ENCODE results near the gene CAB39L. TPM values are rescaled to one million over a fixed set of nuclear protein-coding genes. Genes with fewer than 3 reads are reported as not detected.

The CAB39L gene
- total RNA-seq, 1 donor, result 19.9 TPM

GRCh38 chr13:49399801-49400472, 43.9 kb downstream of the CAB39L start:
- DNase-seq (ENCODE audit: low read depth), result no peak
- no peak overlapping the region for H3K4me3 ChIP-seq (ENCODE audit: low read depth, low read length)
- no peak for TF ChIP-seq CTCF (IDR thresholded peaks at IDR 0.05; ENCODE audit: insufficient read depth, low read length)

- no peak for DNase-seq (ENCODE audit: low read depth)
- no peak overlapping the region for H3K4me3 ChIP-seq (ENCODE audit: low read depth, low read length)
- TF ChIP-seq CTCF (IDR thresholded peaks at IDR 0.05; ENCODE audit: insufficient read depth, low read length), result no peak
Measured at GRCh38 chr13:49395878-49396380, 47.9 kb downstream of the CAB39L start.

DNA sequence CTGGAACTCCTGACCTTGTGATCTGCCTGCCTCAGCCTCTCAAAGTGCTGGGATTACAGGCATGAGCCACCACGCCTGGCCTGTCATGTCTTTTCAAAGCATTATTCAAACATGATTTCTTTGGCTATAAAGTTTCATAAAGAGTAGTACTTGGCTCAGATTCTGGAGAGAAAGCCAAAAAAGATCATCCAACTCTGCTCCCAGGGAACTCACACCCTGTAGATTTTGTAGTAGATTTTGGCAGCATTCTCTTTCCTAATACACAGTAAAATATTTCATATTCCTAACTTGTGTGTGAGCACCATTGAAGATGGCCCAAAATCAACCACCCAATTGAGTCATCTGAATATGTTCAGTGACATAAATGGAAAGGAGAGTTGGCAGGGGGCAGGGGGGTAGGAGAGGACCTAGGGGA, 48.4 kb downstream of the CAB39L start:
- TF ChIP-seq CTCF (IDR thresholded peaks at IDR 0.05; ENCODE audit: insufficient read depth, low read length), result no peak
- peak; percentile 88 for DNase-seq (ENCODE audit: low read depth)
- no peak overlapping the region for H3K4me3 ChIP-seq (ENCODE audit: low read depth, low read length)

DNA sequence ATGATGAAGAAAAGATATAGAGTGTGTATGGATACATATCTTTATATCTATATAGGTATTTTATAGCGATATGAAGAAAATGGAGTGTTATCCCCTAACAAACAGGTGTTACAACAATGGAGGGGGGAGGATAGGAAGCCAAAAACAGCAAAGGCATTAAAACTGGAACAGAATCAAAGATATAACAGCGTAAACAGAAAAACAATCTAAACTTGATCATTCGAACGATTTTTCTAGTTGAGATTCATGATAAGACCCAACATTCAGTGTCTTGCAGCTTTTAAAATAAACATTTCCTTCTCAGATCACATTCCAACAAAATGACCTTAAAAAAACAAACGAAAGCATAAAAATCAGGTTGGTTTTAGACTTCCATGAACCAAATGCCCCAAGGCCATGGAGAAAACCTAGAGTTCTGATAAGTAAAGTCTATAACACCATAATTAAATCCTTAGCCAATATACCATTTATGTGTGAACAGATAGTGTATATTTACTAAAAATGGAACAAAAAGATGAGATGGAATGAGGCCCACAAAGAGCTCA, 55.7 kb downstream of the CAB39L start:
- DNase-seq (ENCODE audit: low read depth), result no peak
- H3K4me3 ChIP-seq (ENCODE audit: low read depth, low read length), result no peak overlapping the region
- no peak for TF ChIP-seq CTCF (IDR thresholded peaks at IDR 0.05; ENCODE audit: insufficient read depth, low read length)

DNA sequence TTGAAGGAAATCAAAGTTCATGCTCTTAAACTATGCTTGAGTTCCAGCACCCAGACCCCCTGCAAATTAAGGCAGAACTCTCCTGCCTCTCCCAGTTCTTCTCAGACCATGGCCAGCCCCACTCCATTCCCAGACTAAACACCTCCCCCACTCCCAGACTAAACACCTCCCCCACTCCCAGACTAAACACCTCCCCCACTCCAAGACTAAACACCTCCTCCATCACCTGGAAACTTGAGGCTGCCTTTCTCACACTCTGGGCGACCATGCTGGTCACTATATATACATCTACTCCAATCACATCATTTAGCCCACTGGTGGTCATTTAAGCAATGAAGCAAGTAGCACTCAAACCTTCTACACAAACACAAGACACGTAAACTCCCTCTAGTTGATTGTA, 57.2 kb downstream of the CAB39L start:
- DNase-seq (ENCODE audit: low read depth), result no peak
- no peak for TF ChIP-seq CTCF (IDR thresholded peaks at IDR 0.05; ENCODE audit: insufficient read depth, low read length)
- no peak overlapping the region for H3K4me3 ChIP-seq (ENCODE audit: low read depth, low read length)

GRCh38 chr13:49376121-49376520, 67.7 kb downstream of the CAB39L start:
- no peak overlapping the region for H3K4me3 ChIP-seq (ENCODE audit: low read depth, low read length)
- no peak for TF ChIP-seq CTCF (IDR thresholded peaks at IDR 0.05; ENCODE audit: insufficient read depth, low read length)
- no peak for DNase-seq (ENCODE audit: low read depth)

Data from fibroblast of the aortic adventitia (primary cell).